Gastrocnemius medialis (tissue), 4 donors: ENCODE measurements around the gene BBS2.
A peak's percentile ranks its signal among the peaks of the same experiment; 100 is the strongest.

Source experiments
- POLR2A ChIP-seq, 2 donors: fragments of 450-650 bp; IDR thresholded peaks; one replicate each; pipeline ENCODE4 v1.6.1; 2017; ENCODE audit warnings: antibody characterized with exemption in 2 of 2, mild to moderate bottlenecking in 2 of 2, moderate library complexity in 2 of 2
- TF ChIP-seq, protein P1 (sequence below), 5 experiments: fragments of 450-650 bp in 3 of 5; fragments of 200-600 bp in 2 of 5; sonication (generic) in 2 of 5; IDR thresholded peaks in 4 of 5; conservative IDR thresholded peaks in 1 of 5; 1 replicate in 4 of 5; 2 replicates in 1 of 5; pipeline ENCODE4 v1.5.1; 2016 to 2019; ENCODE audit warnings: antibody characterized with exemption in 5 of 5, mild to moderate bottlenecking in 3 of 5, moderate library complexity in 3 of 5

GRCh38 chr16:56513972-56514371 is 5.9 kb downstream of the BBS2 start:
- TF ChIP-seq, protein P1, sequence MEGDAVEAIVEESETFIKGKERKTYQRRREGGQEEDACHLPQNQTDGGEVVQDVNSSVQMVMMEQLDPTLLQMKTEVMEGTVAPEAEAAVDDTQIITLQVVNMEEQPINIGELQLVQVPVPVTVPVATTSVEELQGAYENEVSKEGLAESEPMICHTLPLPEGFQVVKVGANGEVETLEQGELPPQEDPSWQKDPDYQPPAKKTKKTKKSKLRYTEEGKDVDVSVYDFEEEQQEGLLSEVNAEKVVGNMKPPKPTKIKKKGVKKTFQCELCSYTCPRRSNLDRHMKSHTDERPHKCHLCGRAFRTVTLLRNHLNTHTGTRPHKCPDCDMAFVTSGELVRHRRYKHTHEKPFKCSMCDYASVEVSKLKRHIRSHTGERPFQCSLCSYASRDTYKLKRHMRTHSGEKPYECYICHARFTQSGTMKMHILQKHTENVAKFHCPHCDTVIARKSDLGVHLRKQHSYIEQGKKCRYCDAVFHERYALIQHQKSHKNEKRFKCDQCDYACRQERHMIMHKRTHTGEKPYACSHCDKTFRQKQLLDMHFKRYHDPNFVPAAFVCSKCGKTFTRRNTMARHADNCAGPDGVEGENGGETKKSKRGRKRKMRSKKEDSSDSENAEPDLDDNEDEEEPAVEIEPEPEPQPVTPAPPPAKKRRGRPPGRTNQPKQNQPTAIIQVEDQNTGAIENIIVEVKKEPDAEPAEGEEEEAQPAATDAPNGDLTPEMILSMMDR (IDR thresholded peaks at IDR 0.05 in 4 of 5, conservative IDR thresholded peaks at IDR 0.05 in 1 of 5), result peak; percentile 37 to 69 (median 51)
- TF ChIP-seq POLR2A (IDR thresholded peaks at IDR 0.05), result no peak
